ENCODE measurements around the gene STUM. TPM values are rescaled to one million over a fixed set of nuclear protein-coding genes. Genes with fewer than 3 reads are reported as not detected.

Gene STUM
- total RNA-seq, 1 donor from 2014 or later, result 0.83 TPM

DNA sequence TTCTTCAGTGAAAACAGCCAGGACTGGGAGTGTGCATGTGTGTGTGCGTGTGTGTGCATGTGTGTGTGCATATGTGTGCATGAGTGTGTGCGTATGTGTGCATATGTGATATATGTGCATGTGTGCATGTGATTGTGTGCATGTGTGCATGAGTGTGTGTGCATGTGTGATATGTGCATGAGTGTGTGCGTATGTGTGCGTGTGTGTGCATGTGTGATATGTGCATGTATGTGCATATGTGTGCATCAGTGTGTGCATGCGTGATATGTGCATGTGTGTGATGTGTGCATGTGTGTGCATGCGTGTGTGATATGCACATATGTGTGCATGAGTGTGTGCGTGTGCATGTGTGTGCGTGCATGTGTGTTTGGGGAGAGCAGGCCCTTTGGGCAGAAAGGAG is 100.7 kb downstream of the STUM start:
- intact Hi-C loops (cut with DNase I), result no loop called here
- Histone ChIP-seq H3K9me3 (no peaks in the 10 kb centered on the region), H3K4me3 (no peak overlapping the region)

GRCh38 chr1:226649780-226650179 is 101.2 kb downstream of the STUM start:
- peak; percentile 17 for TF ChIP-seq CTCF (IDR thresholded peaks at IDR 0.05)
- peak; percentile 25 for DNase-seq
- Histone ChIP-seq H3K4me3 (no peak overlapping the region), H3K4me1 (peaks cover 42% of the 10 kb centered on the region), H3K9me3 (no peaks in the 10 kb centered on the region), H3K27ac (peak overlapping the region; percentile 34), H3K36me3 (peaks cover 39% of the 10 kb centered on the region), H3K27me3 (ENCODE audit: low read depth) (no peaks in the 10 kb centered on the region)
- peak in 1 of 2 donors; percentile 7 for ATAC-seq
- intact Hi-C loops (cut with DNase I), result no loop called here

More for the DNA sequence above, 100.7 kb downstream of the STUM start:
- no peak for TF ChIP-seq CTCF (IDR thresholded peaks at IDR 0.05)
- ATAC-seq, result no peak
- DNase-seq, result peak; percentile 9
- no peak overlapping the region for H3K27ac ChIP-seq
- peaks cover 42% of the 10 kb centered on the region for H3K4me1 ChIP-seq
- peaks cover 39% of the 10 kb centered on the region for H3K36me3 ChIP-seq
- H3K27me3 ChIP-seq (ENCODE audit: low read depth), result no peaks in the 10 kb centered on the region

DNA sequence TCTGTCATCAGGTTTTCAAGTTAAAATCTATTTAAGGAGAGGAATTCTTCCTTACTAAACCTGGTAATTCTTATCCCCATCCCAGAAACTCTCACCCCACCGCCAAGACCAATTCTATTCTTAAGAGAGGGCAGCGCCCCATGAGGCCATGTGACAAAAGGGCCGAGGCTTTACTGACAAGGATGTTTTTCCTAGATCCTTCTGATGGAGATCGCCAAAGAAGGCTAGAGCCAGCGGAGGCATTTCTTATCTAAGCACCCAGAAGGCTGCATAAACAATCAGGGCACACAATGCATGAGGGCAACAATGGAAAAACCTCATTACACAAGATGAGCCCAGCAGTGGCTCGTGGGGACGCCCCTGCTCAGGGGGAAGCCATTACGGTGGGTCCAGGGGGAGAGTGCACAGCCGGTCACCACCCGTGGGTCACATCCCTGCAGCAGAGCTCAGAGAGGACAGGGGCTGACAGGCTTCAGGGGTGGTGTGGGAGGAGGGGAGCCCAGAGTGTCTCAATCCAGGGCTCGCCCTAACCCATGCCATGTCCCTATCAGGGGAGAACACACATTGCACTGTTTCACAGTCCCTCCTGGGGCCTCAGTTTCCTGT is 101.8 kb downstream of the STUM start:
- DNase-seq (peak; percentile 42), ATAC-seq (peak in 1 of 2 donors; percentile 5)
- Histone ChIP-seq H3K4me1 (peaks cover 47% of the 10 kb centered on the region), H3K4me3 (no peak overlapping the region), H3K9me3 (no peaks in the 10 kb centered on the region), H3K27me3 (ENCODE audit: low read depth) (no peaks in the 10 kb centered on the region), H3K36me3 (peaks cover 36% of the 10 kb centered on the region), H3K27ac (peak overlapping the region; percentile 34)
- intact Hi-C loops (cut with DNase I), result no loop called here
- no peak for TF ChIP-seq CTCF (IDR thresholded peaks at IDR 0.05)

DNA sequence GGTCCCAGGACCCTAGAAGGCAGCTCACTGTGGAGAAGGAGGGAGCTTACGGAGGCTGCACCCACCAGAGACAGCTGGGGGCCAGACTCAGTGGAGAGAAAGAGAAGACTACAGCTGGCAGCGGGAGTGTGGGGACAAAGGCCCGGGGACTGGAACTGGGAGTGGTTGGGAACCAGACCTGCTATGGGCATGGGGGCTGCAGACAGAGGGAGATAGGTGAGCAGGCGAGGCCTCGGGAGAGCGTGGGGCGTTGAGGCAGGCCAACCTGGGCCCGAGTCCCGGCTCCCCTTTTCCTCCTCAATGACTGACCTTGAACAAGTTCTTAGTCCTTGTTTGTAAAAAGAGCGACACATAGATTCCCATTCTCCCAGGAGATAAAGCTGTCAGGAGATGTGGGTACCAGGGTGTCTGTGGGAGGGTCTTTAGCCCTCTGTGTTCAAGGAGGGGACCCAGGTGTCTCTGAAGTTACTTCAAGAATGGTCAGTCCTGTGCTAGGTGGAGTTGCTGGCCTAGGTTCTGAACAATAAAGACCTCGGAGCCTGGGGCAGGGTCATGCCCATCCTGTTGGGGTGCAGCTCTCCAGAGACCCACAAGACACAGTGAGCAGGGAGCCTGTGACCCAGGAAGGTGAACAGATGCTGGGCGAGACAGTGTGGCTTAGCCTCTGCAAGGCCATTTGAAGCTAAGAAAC is 102.6 kb downstream of the STUM start:
- intact Hi-C loops (cut with DNase I), result no loop called here
- Histone ChIP-seq H3K4me1 (peaks cover 56% of the 10 kb centered on the region), H3K27ac (peak overlapping the region; percentile 1), H3K36me3 (peaks cover 27% of the 10 kb centered on the region), H3K4me3 (no peak overlapping the region), H3K9me3 (no peaks in the 10 kb centered on the region), H3K27me3 (ENCODE audit: low read depth) (no peaks in the 10 kb centered on the region)
- DNase-seq (peak; percentile 34), ATAC-seq (no peak)
- TF ChIP-seq CTCF (IDR thresholded peaks at IDR 0.05), result no peak

DNA sequence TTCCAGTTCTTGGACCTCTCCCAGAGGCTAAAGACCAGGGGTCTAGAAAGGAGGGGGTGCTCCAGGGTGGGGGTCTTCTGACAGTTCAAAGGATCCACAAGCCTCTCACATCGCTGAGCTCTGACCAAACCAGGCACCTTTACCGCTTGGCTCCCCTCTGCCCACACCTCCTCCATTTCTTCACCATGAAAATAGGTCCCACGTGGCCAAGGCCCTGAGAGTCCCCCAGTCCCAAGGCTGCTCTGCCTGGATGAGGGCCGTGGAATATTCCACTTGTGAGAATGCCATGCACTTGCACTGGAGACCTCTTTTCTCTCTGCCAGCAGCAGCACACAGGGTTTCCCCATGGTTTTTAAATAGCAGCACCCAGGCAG is 103.2 kb downstream of the STUM start:
- DNase-seq (no peak), ATAC-seq (no peak)
- no peak overlapping the region for H3K27ac ChIP-seq
- no peaks in the 10 kb centered on the region for H3K9me3 ChIP-seq
- H3K36me3 ChIP-seq, result peaks cover 22% of the 10 kb centered on the region
- peaks cover 61% of the 10 kb centered on the region for H3K4me1 ChIP-seq
- intact Hi-C loops (cut with DNase I), result no loop called here
- H3K27me3 ChIP-seq (ENCODE audit: low read depth), result no peaks in the 10 kb centered on the region
- no peak for TF ChIP-seq CTCF (IDR thresholded peaks at IDR 0.05)
- no peak overlapping the region for H3K4me3 ChIP-seq
